IgD-negative memory B cell (primary cell): ENCODE measurements around the gene MARVELD1. TPM values are rescaled to one million over a fixed set of nuclear protein-coding genes. Genes with fewer than 3 reads are reported as not detected.
"Not testable (repeated sequence)": the region's sequence is repeated elsewhere in the genome, so short reads cannot be mapped to it uniquely, and the experiment has no call there.

ENCODE experiments used
- H3K27ac Mint-ChIP-seq, 3 donors: one replicate each; pipeline ENCODE4 v1.8.0; 2020 to 2022; ENCODE audit warnings: mild to moderate bottlenecking in 3 of 3, mixed read lengths in 3 of 3, moderate library complexity in 1 of 3
- H3K27me3 Mint-ChIP-seq: one replicate; pipeline ENCODE4 v1.8.0; 2021; ENCODE audit warnings: mixed read lengths
- H3K36me3 Mint-ChIP-seq: one replicate; pipeline ENCODE4 v1.8.0; 2020; ENCODE audit warnings: mild to moderate bottlenecking, mixed read lengths
- H3K4me1 Mint-ChIP-seq, 3 donors: one replicate each; pipeline ENCODE4 v1.8.0; 2020 to 2022; ENCODE audit warnings: mixed read lengths in 3 of 3, mild to moderate bottlenecking in 1 of 3
- H3K4me3 Mint-ChIP-seq, 4 donors: one replicate each; pipeline ENCODE4 v1.8.0; 2020 to 2022; ENCODE audit warnings: mild to moderate bottlenecking in 4 of 4, mixed read lengths in 4 of 4, moderate library complexity in 3 of 4
- H3K9me3 Mint-ChIP-seq, 3 donors: one replicate each; pipeline ENCODE4 v1.8.0; 2020 to 2021; ENCODE audit warnings: mixed read lengths in 3 of 3, mild to moderate bottlenecking in 1 of 3
- polyA plus RNA-seq: library from polyadenylated mRNA; unstranded; fragments of 300-500 nt; fragmentation: Illumina TruSeq; gene quantifications from one replicate; pipeline ENCODE4 v1.2.3, GENCODE V29; 2021

The MARVELD1 gene
- polyA plus RNA-seq: 0.40 TPM

- H3K27ac Mint-ChIP-seq: peak within 1 kb of the TSS; percentile 15 to 90 (median 76)
- H3K36me3 Mint-ChIP-seq: peaks cover 1% of the 10 kb centered on the region
- H3K4me3 Mint-ChIP-seq: peak within 1 kb of the TSS; percentile 91 to 99 (median 98)
- peaks cover 6 to 11% (median 9%) of the 10 kb centered on the region in 3 donors for H3K4me1 Mint-ChIP-seq
- no peaks in the 10 kb centered on the region for H3K9me3 Mint-ChIP-seq
- peaks cover 17% of the 10 kb centered on the region for H3K27me3 Mint-ChIP-seq
Measured at GRCh38 chr10:97713339-97713825, at the start of gene MARVELD1. MARVELD1 (plus strand) TSS chr10:97713730; CDS start chr10:97713877, 147 bp downstream.

GRCh38 chr10:97664282-97664850, 49.2 kb upstream of the MARVELD1 start:
- H3K27me3 Mint-ChIP-seq: no peaks in the 10 kb centered on the region
- no peaks in the 10 kb centered on the region for H3K9me3 Mint-ChIP-seq
- H3K4me3 Mint-ChIP-seq: no peak overlapping the region
- H3K36me3 Mint-ChIP-seq: peaks cover 5% of the 10 kb centered on the region
- no peaks in the 10 kb centered on the region for H3K4me1 Mint-ChIP-seq
- no peak overlapping the region for H3K27ac Mint-ChIP-seq

GRCh38 chr10:97666992-97667391, 46.5 kb upstream of the MARVELD1 start:
- no peak overlapping the region for H3K4me3 Mint-ChIP-seq
- peak overlapping the region in 1 of 3 donors; percentile 85 for H3K27ac Mint-ChIP-seq
- H3K4me1 Mint-ChIP-seq: no peaks in the 10 kb centered on the region
- H3K9me3 Mint-ChIP-seq: no peaks in the 10 kb centered on the region
- H3K27me3 Mint-ChIP-seq: no peaks in the 10 kb centered on the region
- peaks cover 5% of the 10 kb centered on the region for H3K36me3 Mint-ChIP-seq

- peak overlapping the region in 2 of 3 donors; percentile 17 to 85 for H3K27ac Mint-ChIP-seq
- H3K36me3 Mint-ChIP-seq: peaks cover 5% of the 10 kb centered on the region
- H3K9me3 Mint-ChIP-seq: no peaks in the 10 kb centered on the region
- H3K27me3 Mint-ChIP-seq: no peaks in the 10 kb centered on the region
- no peaks in the 10 kb centered on the region for H3K4me1 Mint-ChIP-seq
- no peak overlapping the region for H3K4me3 Mint-ChIP-seq
Measured at GRCh38 chr10:97667463-97667862, 46.1 kb upstream of the MARVELD1 start.

- Mint-ChIP-seq H3K27ac (peak overlapping the region in 1 of 3 donors; percentile 82), H3K9me3 (no peaks in the 10 kb centered on the region), H3K36me3 (peaks cover 2% of the 10 kb centered on the region), H3K4me1 (no peaks in the 10 kb centered on the region), H3K27me3 (no peaks in the 10 kb centered on the region), H3K4me3 (no peak overlapping the region)
Measured at GRCh38 chr10:97669571-97669970, 44.0 kb upstream of the MARVELD1 start.

- no peaks in the 10 kb centered on the region for H3K9me3 Mint-ChIP-seq
- peaks cover 6 to 9% (median 7%) of the 10 kb centered on the region in 3 donors for H3K4me1 Mint-ChIP-seq
- no peaks in the 10 kb centered on the region for H3K27me3 Mint-ChIP-seq
- H3K36me3 Mint-ChIP-seq: no peaks in the 10 kb centered on the region
- no peak overlapping the region for H3K4me3 Mint-ChIP-seq
- peak overlapping the region in 2 of 3 donors; percentile 50 to 67 for H3K27ac Mint-ChIP-seq
Measured at GRCh38 chr10:97673736-97674525, 39.6 kb upstream of the MARVELD1 start.

- Mint-ChIP-seq H3K9me3 (no peaks in the 10 kb centered on the region), H3K4me1 (peaks cover 6 to 9% (median 7%) of the 10 kb centered on the region in 3 donors), H3K27me3 (no peaks in the 10 kb centered on the region), H3K27ac (no peak overlapping the region), H3K4me3 (no peak overlapping the region), H3K36me3 (no peaks in the 10 kb centered on the region)
Measured at GRCh38 chr10:97675222-97675621, 38.3 kb upstream of the MARVELD1 start.

- Mint-ChIP-seq H3K4me3 (peak overlapping the region in 1 of 4 donors; percentile 76), H3K36me3 (no peaks in the 10 kb centered on the region), H3K4me1 (peaks cover 6 to 9% (median 7%) of the 10 kb centered on the region in 3 donors), H3K9me3 (no peaks in the 10 kb centered on the region), H3K27ac (peak overlapping the region; percentile 64 to 83 (median 72)), H3K27me3 (no peaks in the 10 kb centered on the region)
Measured at GRCh38 chr10:97676770-97677581, 36.6 kb upstream of the MARVELD1 start.

GRCh38 chr10:97679594-97679993, 33.9 kb upstream of the MARVELD1 start:
- no peaks in the 10 kb centered on the region for H3K9me3 Mint-ChIP-seq
- H3K27me3 Mint-ChIP-seq: no peaks in the 10 kb centered on the region
- peaks cover 6 to 12% (median 9%) of the 10 kb centered on the region in 3 donors for H3K4me1 Mint-ChIP-seq
- no peak overlapping the region for H3K4me3 Mint-ChIP-seq
- H3K36me3 Mint-ChIP-seq: no peaks in the 10 kb centered on the region
- no peak overlapping the region for H3K27ac Mint-ChIP-seq

GRCh38 chr10:97682042-97682441, 31.5 kb upstream of the MARVELD1 start:
- H3K4me1 Mint-ChIP-seq: peaks cover 9 to 22% (median 10%) of the 10 kb centered on the region in 3 donors
- H3K27ac Mint-ChIP-seq: no peak overlapping the region
- no peaks in the 10 kb centered on the region for H3K36me3 Mint-ChIP-seq
- H3K27me3 Mint-ChIP-seq: no peaks in the 10 kb centered on the region
- H3K4me3 Mint-ChIP-seq: no peak overlapping the region
- H3K9me3 Mint-ChIP-seq: no peaks in the 10 kb centered on the region

GRCh38 chr10:97683556-97684367, 29.8 kb upstream of the MARVELD1 start:
- no peaks in the 10 kb centered on the region for H3K9me3 Mint-ChIP-seq
- H3K27ac Mint-ChIP-seq: peak overlapping the region in 1 of 3 donors; percentile 28
- H3K4me3 Mint-ChIP-seq: peak overlapping the region in 1 of 4 donors; percentile 52
- peaks cover 10 to 20% (median 13%) of the 10 kb centered on the region in 3 donors for H3K4me1 Mint-ChIP-seq
- no peaks in the 10 kb centered on the region for H3K27me3 Mint-ChIP-seq
- H3K36me3 Mint-ChIP-seq: no peaks in the 10 kb centered on the region

- H3K27me3 Mint-ChIP-seq, H3K9me3 Mint-ChIP-seq, H3K36me3 Mint-ChIP-seq, H3K4me3 Mint-ChIP-seq, H3K27ac Mint-ChIP-seq: not testable (repeated sequence)
- H3K4me1 Mint-ChIP-seq: peaks cover 10 to 20% (median 13%) of the 10 kb centered on the region in 3 donors
Measured at GRCh38 chr10:97684368-97684713, 29.2 kb upstream of the MARVELD1 start.

GRCh38 chr10:97684866-97685394, 28.6 kb upstream of the MARVELD1 start:
- no peaks in the 10 kb centered on the region for H3K9me3 Mint-ChIP-seq
- H3K27ac Mint-ChIP-seq: peak overlapping the region in 1 of 3 donors; percentile 10

GRCh38 chr10:97685395-97685958, 28.1 kb upstream of the MARVELD1 start:
- Mint-ChIP-seq H3K27ac (peak overlapping the region in 1 of 3 donors; percentile 10), H3K27me3 (no peaks in the 10 kb centered on the region), H3K4me1 (peaks cover 10 to 20% (median 13%) of the 10 kb centered on the region in 3 donors), H3K9me3 (no peaks in the 10 kb centered on the region), H3K4me3 (peak overlapping the region in 2 of 4 donors; percentile 95 to 96), H3K36me3 (no peaks in the 10 kb centered on the region)

More at GRCh38 chr10:97684866-97685394, 28.6 kb upstream of the MARVELD1 start:
- no peaks in the 10 kb centered on the region for H3K36me3 Mint-ChIP-seq
- H3K4me1 Mint-ChIP-seq: peaks cover 10 to 20% (median 13%) of the 10 kb centered on the region in 3 donors
- peak overlapping the region in 2 of 4 donors; percentile 14 to 96 for H3K4me3 Mint-ChIP-seq
- no peaks in the 10 kb centered on the region for H3K27me3 Mint-ChIP-seq
